ENCODE results near the gene PAF1. TPM values are rescaled to one million over a fixed set of nuclear protein-coding genes. Genes with fewer than 3 reads are reported as not detected.

Gene PAF1
- polyA plus RNA-seq, 1 donor from 2014 or later: 64.1 TPM

- Mint-ChIP-seq H3K9me3 (no peaks in the 10 kb centered on the region), H3K4me3 (no peak overlapping the region), H3K27me3 (no peaks in the 10 kb centered on the region), H3K4me1 (peaks cover 6 to 10% (median 9%) of the 10 kb centered on the region in 3 donors), H3K36me3 (peaks cover 3% of the 10 kb centered on the region), H3K27ac (peak overlapping the region in 1 of 3 donors; percentile 14)
Observed at GRCh38 chr19:39369200-39369599, 21.7 kb downstream of the PAF1 start.

GRCh38 chr19:39365531-39365930, 25.4 kb downstream of the PAF1 start:
- H3K27me3 Mint-ChIP-seq: no peaks in the 10 kb centered on the region
- no peak overlapping the region for H3K27ac Mint-ChIP-seq
- H3K9me3 Mint-ChIP-seq: no peaks in the 10 kb centered on the region
- H3K4me1 Mint-ChIP-seq: peaks cover 20 to 22% (median 22%) of the 10 kb centered on the region in 3 donors
- H3K4me3 Mint-ChIP-seq: no peak overlapping the region
- H3K36me3 Mint-ChIP-seq: peaks cover 3% of the 10 kb centered on the region

DNA sequence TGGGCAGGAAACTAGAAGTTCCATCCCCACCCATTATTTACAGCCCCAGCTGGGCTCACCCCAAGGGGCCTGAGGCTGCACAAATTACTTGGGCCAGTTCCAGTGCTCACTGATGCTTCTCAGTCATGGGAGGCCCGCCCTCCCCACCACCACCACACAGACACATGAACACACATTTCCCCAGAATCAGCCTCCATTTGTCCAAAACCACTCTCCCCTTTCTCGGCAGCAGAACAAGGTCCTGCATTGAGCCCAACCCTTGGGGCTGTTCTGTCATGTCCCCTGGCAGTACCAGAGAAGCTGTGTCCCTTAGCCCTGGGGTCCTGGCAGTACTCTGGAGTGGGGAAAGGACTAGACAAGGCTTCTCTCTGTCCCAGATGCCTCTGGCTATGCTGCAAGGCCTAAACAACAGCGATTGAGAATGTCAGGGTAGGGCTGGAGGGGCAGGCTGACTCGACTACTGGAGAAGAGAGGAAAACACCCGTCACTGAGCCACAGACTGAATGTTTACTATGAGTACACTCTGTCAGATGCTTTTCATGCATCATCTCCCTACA, 26.9 kb downstream of the PAF1 start:
- no peaks in the 10 kb centered on the region for H3K27me3 Mint-ChIP-seq
- no peaks in the 10 kb centered on the region for H3K9me3 Mint-ChIP-seq
- peak overlapping the region; percentile 88 to 93 (median 89) for H3K27ac Mint-ChIP-seq
- H3K36me3 Mint-ChIP-seq: peaks cover 6% of the 10 kb centered on the region
- peaks cover 22 to 24% (median 22%) of the 10 kb centered on the region in 3 donors for H3K4me1 Mint-ChIP-seq
- H3K4me3 Mint-ChIP-seq: peak overlapping the region; percentile 5 to 88 (median 44)

DNA sequence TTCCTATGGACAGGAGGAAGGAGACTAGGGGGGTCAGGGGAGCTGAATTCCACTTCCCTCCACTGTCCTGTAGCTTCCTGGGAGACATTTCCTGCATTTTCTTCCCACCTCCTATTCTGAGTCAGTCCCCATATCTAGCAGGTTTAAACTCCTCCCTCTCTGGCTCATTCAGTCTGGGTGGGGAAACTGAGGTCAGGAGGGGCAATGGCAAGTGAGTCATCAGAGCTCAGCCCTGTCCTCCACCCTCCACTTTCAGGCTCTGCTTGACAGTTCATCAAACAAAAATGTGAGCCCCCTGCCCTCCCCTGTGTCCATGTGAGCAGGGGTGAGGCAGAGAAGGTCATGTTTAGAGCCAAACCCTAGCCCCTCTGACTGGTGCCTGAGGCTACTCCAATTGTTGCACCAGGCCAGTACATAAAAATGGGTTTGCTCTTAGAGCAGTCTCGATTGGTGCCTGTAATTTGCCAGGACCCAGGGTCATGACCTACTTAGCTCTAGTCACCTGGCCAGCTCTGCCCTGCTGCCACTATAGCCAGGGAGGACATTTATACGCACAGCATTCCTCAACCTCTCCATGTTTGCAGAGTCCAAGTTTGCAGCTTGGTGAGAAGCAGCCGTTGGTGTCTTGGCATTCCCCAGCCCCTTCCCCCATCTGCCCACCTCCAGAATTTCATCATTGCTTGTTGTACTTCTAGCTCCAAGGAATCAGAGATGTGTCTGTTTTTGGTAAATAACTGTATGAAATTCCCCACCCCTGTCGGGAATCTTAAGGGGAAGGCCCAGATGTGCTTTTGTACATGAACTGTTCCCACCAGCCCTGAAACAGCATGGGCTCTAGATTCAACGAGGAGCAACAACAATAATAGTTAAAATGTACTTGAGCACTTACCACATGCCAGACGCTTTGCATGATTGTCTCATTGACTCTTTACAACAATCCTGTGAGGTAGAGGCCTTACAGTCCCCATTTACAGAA, 27.9 kb downstream of the PAF1 start:
- H3K4me3 Mint-ChIP-seq: peak overlapping the region in 2 of 4 donors; percentile 82 to 88
- no peaks in the 10 kb centered on the region for H3K27me3 Mint-ChIP-seq
- peak overlapping the region; percentile 86 to 93 (median 88) for H3K27ac Mint-ChIP-seq
- H3K4me1 Mint-ChIP-seq: peaks cover 22 to 24% (median 22%) of the 10 kb centered on the region in 3 donors
- H3K9me3 Mint-ChIP-seq: no peaks in the 10 kb centered on the region
- H3K36me3 Mint-ChIP-seq: peaks cover 6% of the 10 kb centered on the region

- Mint-ChIP-seq H3K36me3 (peaks cover 3% of the 10 kb centered on the region), H3K9me3 (no peaks in the 10 kb centered on the region), H3K27ac (no peak overlapping the region), H3K4me1 (peaks cover 22 to 24% (median 24%) of the 10 kb centered on the region in 3 donors), H3K27me3 (no peaks in the 10 kb centered on the region), H3K4me3 (no peak overlapping the region)
Observed at GRCh38 chr19:39360599-39360998, 30.3 kb downstream of the PAF1 start.

DNA sequence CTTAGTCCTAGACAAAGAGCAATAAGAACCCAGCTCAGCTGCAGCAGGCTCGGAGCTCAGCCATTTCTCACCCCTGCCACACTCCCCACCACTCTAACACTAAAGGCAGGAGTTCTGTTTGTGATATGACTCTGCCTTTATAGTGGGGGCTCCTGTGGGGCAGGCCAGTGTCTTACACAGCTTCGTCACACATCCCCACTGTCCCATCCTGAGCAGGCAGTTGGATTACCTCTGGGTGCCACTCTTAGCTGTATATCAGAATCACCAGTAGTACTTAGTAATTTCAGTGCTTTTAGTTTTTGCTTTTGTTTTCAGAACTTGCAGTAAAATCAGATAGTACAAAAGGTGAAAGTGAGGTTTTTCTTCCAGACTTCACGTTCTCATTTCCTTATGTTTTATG, 31.9 kb downstream of the PAF1 start:
- Mint-ChIP-seq H3K27ac (peak overlapping the region in 1 of 3 donors; percentile 43), H3K4me3 (no peak overlapping the region), H3K27me3 (no peaks in the 10 kb centered on the region), H3K4me1 (peaks cover 14 to 18% (median 16%) of the 10 kb centered on the region in 3 donors), H3K36me3 (peaks cover 5% of the 10 kb centered on the region), H3K9me3 (no peaks in the 10 kb centered on the region)

DNA sequence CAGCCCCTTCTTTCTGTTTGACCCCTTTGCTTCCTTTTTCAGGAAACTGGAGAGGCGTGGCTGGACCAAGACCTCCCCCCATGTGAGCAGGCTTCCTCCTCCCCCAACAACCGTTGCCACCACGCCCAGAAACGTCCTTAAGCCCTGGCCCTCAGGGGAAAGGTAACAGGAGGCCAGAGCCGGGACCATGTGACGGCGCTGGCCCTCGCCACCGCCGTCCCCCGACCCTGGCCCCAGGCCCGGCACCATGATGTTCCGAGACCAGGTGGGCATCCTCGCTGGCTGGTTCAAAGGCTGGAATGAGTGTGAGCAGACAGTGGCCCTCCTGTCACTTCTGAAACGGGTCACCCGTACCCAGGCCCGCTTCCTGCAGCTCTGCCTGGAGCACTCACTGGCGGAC, 34.3 kb downstream of the PAF1 start:
- no peaks in the 10 kb centered on the region for H3K27me3 Mint-ChIP-seq

DNA sequence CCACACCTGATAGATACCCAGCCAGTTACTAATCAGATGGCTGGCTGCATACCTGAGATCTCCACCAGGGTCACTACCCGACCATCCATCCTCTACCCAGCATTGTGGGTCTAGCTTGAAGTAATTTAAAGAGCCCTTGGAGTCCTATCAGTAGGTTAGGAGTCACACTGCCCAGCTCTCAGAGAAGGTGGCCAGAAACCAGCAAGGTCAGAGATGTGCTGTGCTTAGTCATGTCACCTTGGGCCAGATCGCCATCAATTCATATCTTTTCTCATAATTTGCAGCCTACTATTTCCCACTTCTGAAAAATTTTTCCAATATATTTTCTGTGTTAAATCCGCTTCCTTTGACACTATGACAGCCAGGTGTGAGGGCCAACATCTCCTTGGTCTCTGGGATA, 34.8 kb downstream of the PAF1 start:
- peak overlapping the region in 2 of 3 donors; percentile 53 to 67 for H3K27ac Mint-ChIP-seq
- no peak overlapping the region for H3K4me3 Mint-ChIP-seq
- peaks cover 10 to 14% (median 12%) of the 10 kb centered on the region in 3 donors for H3K4me1 Mint-ChIP-seq
- no peaks in the 10 kb centered on the region for H3K9me3 Mint-ChIP-seq
- no peaks in the 10 kb centered on the region for H3K27me3 Mint-ChIP-seq
- H3K36me3 Mint-ChIP-seq: peaks cover 18% of the 10 kb centered on the region

More for the DNA sequence above, 34.3 kb downstream of the PAF1 start:
- H3K36me3 Mint-ChIP-seq: peaks cover 16% of the 10 kb centered on the region
- no peaks in the 10 kb centered on the region for H3K9me3 Mint-ChIP-seq
- peak overlapping the region in 1 of 3 donors; percentile 67 for H3K27ac Mint-ChIP-seq
- H3K4me1 Mint-ChIP-seq: peaks cover 5 to 10% (median 6%) of the 10 kb centered on the region in 3 donors
- H3K4me3 Mint-ChIP-seq: no peak overlapping the region

GRCh38 chr19:39355253-39355652, 35.7 kb downstream of the PAF1 start:
- H3K4me3 Mint-ChIP-seq: no peak overlapping the region
- H3K4me1 Mint-ChIP-seq: peaks cover 8 to 14% (median 10%) of the 10 kb centered on the region in 3 donors
- no peaks in the 10 kb centered on the region for H3K9me3 Mint-ChIP-seq
- no peak overlapping the region for H3K27ac Mint-ChIP-seq
- peaks cover 18% of the 10 kb centered on the region for H3K36me3 Mint-ChIP-seq
- no peaks in the 10 kb centered on the region for H3K27me3 Mint-ChIP-seq

DNA sequence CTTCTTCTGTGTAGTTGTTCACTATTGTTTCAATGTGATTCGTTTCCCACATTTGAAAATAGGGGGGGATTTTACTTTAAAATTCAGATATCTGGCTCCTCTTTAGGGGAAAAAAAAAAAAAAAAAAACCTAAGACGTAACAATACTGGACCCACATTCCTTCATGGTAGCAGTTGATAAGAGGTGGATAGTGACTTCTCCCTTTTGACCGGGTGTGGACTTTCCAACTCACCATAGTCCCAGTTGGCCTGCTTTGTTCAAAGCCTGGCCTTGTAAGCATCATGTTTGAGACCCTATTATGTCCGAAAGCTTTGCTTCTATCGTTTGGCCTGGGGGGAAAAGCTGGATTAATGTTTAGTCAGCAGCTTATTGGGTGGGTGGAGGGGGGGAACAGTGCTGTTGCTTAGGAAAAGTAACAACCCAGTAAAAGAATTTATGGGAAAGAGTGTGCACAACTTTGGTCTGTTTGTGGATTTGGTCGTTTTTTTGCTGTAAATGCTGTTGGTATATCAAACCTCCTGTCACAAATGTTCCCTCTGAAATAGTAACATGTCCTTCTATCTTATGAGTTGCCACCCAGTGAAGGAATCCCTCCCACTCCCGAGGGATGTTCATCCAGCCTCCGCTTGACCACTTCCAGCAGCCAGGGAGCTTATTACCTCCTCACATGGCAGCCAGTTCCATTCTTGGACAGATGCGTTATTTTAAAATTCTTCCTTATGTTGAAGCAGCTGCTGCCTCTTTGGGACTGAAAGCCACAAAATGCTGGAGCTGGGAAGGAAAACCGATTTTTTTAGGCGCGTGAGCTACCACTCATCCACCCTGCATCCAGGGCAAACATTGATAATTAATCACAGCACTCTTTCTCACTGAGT, 38.3 kb downstream of the PAF1 start:
- peak overlapping the region; percentile 79 to 95 (median 88) for H3K27ac Mint-ChIP-seq
- H3K9me3 Mint-ChIP-seq: no peaks in the 10 kb centered on the region
- peaks cover 15% of the 10 kb centered on the region for H3K36me3 Mint-ChIP-seq
- H3K27me3 Mint-ChIP-seq: no peaks in the 10 kb centered on the region
- H3K4me1 Mint-ChIP-seq: peaks cover 10 to 16% (median 16%) of the 10 kb centered on the region in 3 donors
- peak overlapping the region in 1 of 4 donors; percentile 20 for H3K4me3 Mint-ChIP-seq

GRCh38 chr19:39351537-39352064, 39.3 kb downstream of the PAF1 start:
- Mint-ChIP-seq H3K36me3 (peaks cover 15% of the 10 kb centered on the region), H3K9me3 (no peaks in the 10 kb centered on the region), H3K4me1 (peaks cover 14 to 17% (median 16%) of the 10 kb centered on the region in 3 donors), H3K27me3 (no peaks in the 10 kb centered on the region), H3K27ac (peak overlapping the region; percentile 79 to 95 (median 88)), H3K4me3 (peak overlapping the region in 2 of 4 donors; percentile 55 to 62)

DNA sequence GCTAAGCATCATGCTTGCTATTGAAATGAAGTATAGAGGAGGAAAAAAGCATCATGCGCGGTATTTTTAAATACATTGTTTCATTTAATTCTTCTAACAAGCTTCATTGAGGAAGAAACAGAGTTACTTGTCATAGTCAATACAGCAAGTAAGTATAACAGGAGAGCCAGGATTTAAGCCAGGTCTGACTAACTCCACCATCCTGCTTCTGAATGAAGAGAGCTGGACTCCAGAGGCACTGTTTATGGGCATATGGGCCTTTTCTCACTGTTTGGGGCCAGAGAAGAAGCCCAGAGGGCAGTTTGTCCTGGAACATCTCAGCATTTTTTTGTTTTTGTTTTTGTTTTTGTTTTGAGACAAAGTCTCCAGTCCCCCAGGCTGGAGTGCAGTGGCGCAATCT, 40.8 kb downstream of the PAF1 start:
- Mint-ChIP-seq H3K9me3 (no peaks in the 10 kb centered on the region), H3K27me3 (no peaks in the 10 kb centered on the region), H3K4me3 (no peak overlapping the region), H3K4me1 (peaks cover 20 to 29% (median 24%) of the 10 kb centered on the region in 3 donors), H3K36me3 (peaks cover 18% of the 10 kb centered on the region), H3K27ac (peak overlapping the region in 1 of 3 donors; percentile 12)

DNA sequence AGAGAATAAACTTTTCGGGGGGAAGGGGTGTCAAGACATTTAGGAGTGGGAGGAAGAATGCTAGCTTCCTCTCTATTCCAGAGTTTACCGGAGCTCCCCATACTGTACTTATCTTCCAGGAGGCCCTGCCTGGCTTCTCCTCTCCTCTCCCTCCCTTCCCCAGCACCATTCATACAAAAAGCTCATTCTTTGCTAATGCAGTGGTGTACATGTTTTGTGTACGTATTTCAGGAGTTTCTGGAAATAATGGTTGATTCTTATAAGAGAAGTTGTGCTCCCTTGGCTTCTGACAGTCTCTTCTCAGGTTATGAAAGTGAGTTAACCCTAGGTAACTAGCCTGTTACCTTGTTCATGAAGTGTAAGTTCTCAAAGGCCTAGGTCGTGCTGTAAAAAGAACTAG, 41.6 kb downstream of the PAF1 start:
- no peaks in the 10 kb centered on the region for H3K9me3 Mint-ChIP-seq
- peaks cover 18% of the 10 kb centered on the region for H3K36me3 Mint-ChIP-seq

More for the DNA sequence above, 41.6 kb downstream of the PAF1 start:
- Mint-ChIP-seq H3K4me3 (peak overlapping the region in 1 of 4 donors; percentile 48), H3K4me1 (peaks cover 25 to 37% (median 31%) of the 10 kb centered on the region in 3 donors), H3K27ac (peak overlapping the region in 1 of 3 donors; percentile 12), H3K27me3 (no peaks in the 10 kb centered on the region)

Measured in IgD-negative memory B cell (primary cell).